K562 (cell line): ENCODE data around the gene KRTAP9-3. TPM values are rescaled to one million over a fixed set of nuclear protein-coding genes. Genes with fewer than 3 reads are reported as not detected.
"Not testable (repeated sequence)": the region's sequence is repeated elsewhere in the genome, so short reads cannot be mapped to it uniquely, and the experiment has no call there.

Source experiments
- ATAC-seq: fragments of 200-7000 bp; cut with Tn5 transposase; 3 replicates; pipeline ENCODE4 v1.9.1; 2020; ENCODE audit warnings: moderate library complexity
- BruUV-seq: library from RNA; stranded (reverse); fragments of 400-500 nt; replicated peaks from 2 replicates; lab custom pipeline; 2021; lab: Mats Ljungman, UMichigan
- CTCF ChIA-PET: fragments of 300-600 bp; formaldehyde crosslinking; extraction: SDS; loops from one replicate; lab custom pipeline; 2021; ENCODE audit warnings: low intra/inter-chr PET ratio; lab: Yijun Ruan, JAX
- POLR2A ChIA-PET: fragments of 300-600, 350-650 bp; sonication (Branson Sonifier 250); formaldehyde crosslinking; extraction: SDS; loops from one replicate; lab custom pipeline; 2021; ENCODE audit warnings: antibody characterized with exemption, inconsistent platforms; lab: Yijun Ruan, JAX
- DNase-seq, 4 experiments: peaks; one replicate each; pipeline versions ENCODE4 v3.0.0 to v3.0.0-alpha.2; 2011 to 2018; ENCODE audit warnings: low spot score in 3 of 4, mixed read lengths in 3 of 4; ENCODE audit errors: extremely low read depth in 1 of 4
- FAIRE-seq: peaks from 2 replicates; lab custom pipeline; 2011; peaks lifted over from hg19 to GRCh38; lab: Jason Lieb, UNC
- H2AFZ ChIP-seq: 2 replicates; pipeline ENCODE4 v1.6.0; 2011; ENCODE audit warnings: low read depth, low read length, control low read depth, inconsistent platforms
- H3K27ac ChIP-seq: fragments of 200-600 bp; 3 replicates; pipeline ENCODE4 v1.8.0; 2011; ENCODE audit warnings: low read depth, mild to moderate bottlenecking, control low read depth, inconsistent platforms, low read length, moderate library complexity, mixed read lengths; ENCODE audit errors: extremely low read depth
- H3K27me3 ChIP-seq, 2 experiments: fragments of 300-600 bp in 1 of 2; 2 replicates in 1 of 2; 3 replicates in 1 of 2; pipeline versions ENCODE4 v1.6.0 to v1.8.0; 2011; ENCODE audit warnings: inconsistent platforms in 2 of 2, low read length in 2 of 2, mild to moderate bottlenecking in 1 of 2, mixed read lengths in 1 of 2, moderate library complexity in 1 of 2; ENCODE audit not compliant: control insufficient read depth in 2 of 2, insufficient read depth in 2 of 2
- H3K36me3 ChIP-seq: fragments of 300-600 bp; 3 replicates; pipeline ENCODE4 v1.8.0; 2011; ENCODE audit warnings: mild to moderate bottlenecking, low read length, inconsistent platforms; ENCODE audit not compliant: control insufficient read depth, insufficient read depth
- H3K4me1 ChIP-seq, 2 experiments: fragments of 200-600 bp in 1 of 2; replicated peaks in 1 of 2; 2 replicates in 1 of 2; 3 replicates in 1 of 2; pipeline versions ENCODE4 v1.5.1 to v1.8.0; 2011; ENCODE audit warnings: inconsistent platforms in 2 of 2, low read length in 2 of 2, mild to moderate bottlenecking in 1 of 2, mixed read lengths in 1 of 2, moderate library complexity in 1 of 2; ENCODE audit not compliant: control insufficient read depth in 2 of 2, insufficient read depth in 2 of 2
- H3K4me2 ChIP-seq: 2 replicates; pipeline ENCODE4 v1.6.1; 2011; ENCODE audit warnings: low read length, control low read depth, inconsistent platforms, mixed read lengths; ENCODE audit not compliant: insufficient read depth
- H3K4me3 ChIP-seq: fragments of 200-600 bp; sonication (generic), shearing (Covaris generic); 2 replicates; pipeline ENCODE4 v1.5.1; 2016; ENCODE audit warnings: control low read depth, inconsistent platforms
- H3K79me2 ChIP-seq: fragments of 200-600 bp; 3 replicates; pipeline ENCODE4 v1.8.0; 2011; ENCODE audit warnings: low read length, inconsistent platforms; ENCODE audit not compliant: control insufficient read depth, insufficient read depth
- H3K9ac ChIP-seq, 2 experiments: 2 replicates each; pipeline versions ENCODE4 v1.6.0 to v1.6.1; 2011; ENCODE audit warnings: low read depth in 2 of 2, low read length in 2 of 2, control low read depth in 1 of 2, inconsistent platforms in 1 of 2, mild to moderate bottlenecking in 1 of 2, mixed read lengths in 1 of 2; ENCODE audit not compliant: insufficient read depth in 1 of 2
- H3K9me1 ChIP-seq: one replicate; pipeline ENCODE4 v1.6.0; 2011; ENCODE audit warnings: inconsistent platforms, mild to moderate bottlenecking, low read length, moderate library complexity; ENCODE audit not compliant: control insufficient read depth, insufficient read depth
- H3K9me3 ChIP-seq: replicated peaks from 2 replicates; pipeline ENCODE4 v1.5.1; 2011; ENCODE audit warnings: low read depth, low read length, inconsistent platforms; ENCODE audit not compliant: control insufficient read depth, insufficient read depth
- H4K20me1 ChIP-seq: replicated peaks from 2 replicates; pipeline ENCODE4 v1.6.1; 2011; ENCODE audit warnings: low read length, inconsistent platforms, mixed read lengths; ENCODE audit not compliant: control insufficient read depth, insufficient read depth
- ASH1L ChIP-seq: fragments of 450-650 bp; IDR thresholded peaks from 2 replicates; pipeline ENCODE4 v1.6.1; 2018; ENCODE audit warnings: borderline replicate concordance, mild to moderate bottlenecking, low read depth; ENCODE audit not compliant: partially characterized antibody
- HCFC1 ChIP-seq: IDR thresholded peaks from 2 replicates; pipeline ENCODE4 v1.6.1; 2012; ENCODE audit warnings: low read depth, low read length, improper control_type of control experiment
- SIRT6 ChIP-seq: IDR thresholded peaks from one replicate; pipeline ENCODE4 v1.6.1; 2012; ENCODE audit warnings: low read depth, mild to moderate bottlenecking, control low read depth, inconsistent platforms, low read length, moderate library complexity
- WGBS: fragments of 100-300 bp; shearing (Covaris generic); methylation state at CpG from one replicate; pipeline ENCODE4 v1.1.6; 2016; ENCODE audit warnings: low coverage, mixed read lengths; ENCODE audit not compliant: insufficient coverage; ENCODE audit errors: missing lambda C conversion rate; 5-methylcytosine and 5-hydroxymethylcytosine counted together
- in situ Hi-C: fragments of 300-500 bp; cut with MboI; formaldehyde crosslinking; loops from 4 replicates; pipeline ENCODE4 v1.15.0; 2018; ENCODE audit warnings: inconsistent platforms, mixed read lengths
- intact Hi-C: fragments of 100-400 bp; cut with micrococcal nuclease; formaldehyde crosslinking; loops from 2 replicates; pipeline ENCODE4 v1.14.2; 2022
- polyA plus RNA-seq, 8 experiments: library from polyadenylated mRNA; depleted of rRNA in 4 of 8; stranded (reverse) in 5 of 8; unstranded in 3 of 8; fragments of >200 nt; fragmentation: Nextera tagmentation in 2 of 8; fragmentation: Illumina TruSeq in 1 of 8; extraction: Ambion mirVana in 2 of 8; extraction: Trizol in 1 of 8; gene quantifications; 2 replicates each; pipeline versions ENCODE4 v1.2.1 to v1.2.3, GENCODE V29; 2011 to 2014; ENCODE audit warnings: inconsistent platforms in 1 of 8, missing spikeins in 1 of 8
- total RNA-seq, 7 experiments: library from RNA; depleted of rRNA in 6 of 7; stranded (reverse); fragments of >200 nt in 6 of 7; fragmentation: Illumina TruSeq in 2 of 7; extraction: Trizol in 2 of 7; gene quantifications; 2 replicates each; pipeline versions ENCODE4 v1.2.1 to v1.2.3, GENCODE V29; 2011 to 2021; ENCODE audit warnings: low replicate concordance in 1 of 7
- TF ChIP-seq, protein P1 (sequence below): sonication (generic); formaldehyde crosslinking; IDR thresholded peaks from 2 replicates; pipeline ENCODE4 v1.8.1; 2022; ENCODE audit warnings: missing genetic modification reagents

KRTAP9-3 gene
- total and polyA plus RNA-seq, 9 of the 15 experiments (the other 6 are each of a cell fraction or from before 2014, with no cell fraction given): not detected

DNA sequence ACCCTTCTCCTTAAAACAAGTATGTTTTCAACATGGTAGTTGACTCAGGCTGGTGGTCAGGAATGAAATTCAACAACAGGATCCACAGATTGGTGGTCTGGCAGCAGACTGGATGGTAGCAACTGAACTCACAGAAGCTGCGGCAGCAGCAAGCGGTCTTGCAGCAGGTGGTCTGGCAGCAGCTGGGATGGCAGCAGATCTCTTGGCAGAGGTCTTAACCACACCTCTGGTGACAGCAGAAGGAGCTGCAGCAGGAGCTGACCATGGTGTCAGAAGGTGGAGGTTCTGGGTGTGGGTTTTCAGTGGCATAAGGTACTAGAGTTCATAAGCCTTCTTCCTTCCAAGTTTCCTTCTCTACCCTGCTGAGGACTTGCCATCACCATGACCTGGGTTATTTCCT lies 45.4 kb upstream of the KRTAP9-3 start:
- no peaks in the 10 kb centered on the region for H3K9me1 ChIP-seq
- no peaks in the 10 kb centered on the region for H3K79me2 ChIP-seq
- no peaks in the 10 kb centered on the region for H4K20me1 ChIP-seq
- no peak overlapping the region for H2AFZ ChIP-seq
- TF ChIP-seq ASH1L: no peak
- TF ChIP-seq, protein P1, sequence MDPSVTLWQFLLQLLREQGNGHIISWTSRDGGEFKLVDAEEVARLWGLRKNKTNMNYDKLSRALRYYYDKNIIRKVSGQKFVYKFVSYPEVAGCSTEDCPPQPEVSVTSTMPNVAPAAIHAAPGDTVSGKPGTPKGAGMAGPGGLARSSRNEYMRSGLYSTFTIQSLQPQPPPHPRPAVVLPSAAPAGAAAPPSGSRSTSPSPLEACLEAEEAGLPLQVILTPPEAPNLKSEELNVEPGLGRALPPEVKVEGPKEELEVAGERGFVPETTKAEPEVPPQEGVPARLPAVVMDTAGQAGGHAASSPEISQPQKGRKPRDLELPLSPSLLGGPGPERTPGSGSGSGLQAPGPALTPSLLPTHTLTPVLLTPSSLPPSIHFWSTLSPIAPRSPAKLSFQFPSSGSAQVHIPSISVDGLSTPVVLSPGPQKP (CRISPR knock-in tag): no peak
- TF ChIP-seq HCFC1: no peak
- TF ChIP-seq SIRT6: no peak
- CTCF ChIA-PET: no interaction called here
- peaks cover 0 to 11% of the 10 kb centered on the region in 2 experiments; a peak in 3 of 5 replicates for H3K27me3 ChIP-seq
- no peaks in the 10 kb centered on the region for H3K9me3 ChIP-seq
- H3K4me3 ChIP-seq: no peak overlapping the region
- H3K27ac ChIP-seq: no peak overlapping the region
- H3K36me3 ChIP-seq: no peaks in the 10 kb centered on the region
- ATAC-seq (no peak), FAIRE-seq (no peak), DNase-seq (no peak)
- POLR2A ChIA-PET: no interaction called here
- H3K4me1 ChIP-seq: peaks cover 0 to 2% of the 10 kb centered on the region in 2 experiments; a peak in 2 of 5 replicates
- 0% methylated on average over 2 of the region's 2 CpGs for WGBS
- no TSS peak for BruUV-seq
- intact Hi-C loops: no loop called here
- no peak overlapping the region for H3K4me2 ChIP-seq
- H3K9ac ChIP-seq: no peak overlapping the region
- in situ Hi-C loops: no loop called here

DNA sequence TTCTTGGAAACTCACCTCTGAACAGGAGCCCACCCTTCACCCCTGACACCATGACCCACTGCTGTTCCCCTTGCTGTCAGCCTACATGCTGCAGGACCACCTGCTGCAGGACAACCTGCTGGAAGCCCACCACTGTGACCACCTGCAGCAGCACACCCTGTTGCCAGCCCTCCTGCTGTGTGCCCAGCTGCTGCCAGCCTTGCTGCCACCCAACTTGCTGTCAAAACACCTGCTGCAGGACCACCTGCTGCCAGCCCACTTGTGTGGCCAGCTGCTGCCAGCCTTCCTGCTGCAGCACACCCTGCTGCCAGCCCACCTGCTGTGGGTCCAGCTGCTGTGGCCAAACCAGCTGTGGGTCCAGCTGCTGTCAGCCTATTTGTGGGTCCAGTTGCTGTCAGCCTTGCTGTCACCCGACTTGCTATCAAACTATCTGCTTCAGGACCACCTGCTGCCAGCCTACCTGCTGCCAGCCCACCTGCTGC lies 42.4 kb upstream of the KRTAP9-3 start, which contains the start of gene KRTAP9-1:
TSS of gene KRTAP9-1 (plus strand) at position 51 of the 482 bp plus-strand sequence. CDS start at position 51, 0 bp downstream.
- WGBS: 0% methylated on average over 1 of the region's 1 CpG

More for the DNA sequence above, 42.4 kb upstream of the KRTAP9-3 start, which contains the start of gene KRTAP9-1:
- H3K27ac ChIP-seq, CTCF ChIA-PET, H3K9me1 ChIP-seq, H3K27me3 ChIP-seq, H3K4me2 ChIP-seq, H4K20me1 ChIP-seq, H3K4me1 ChIP-seq, H3K4me3 ChIP-seq, H3K79me2 ChIP-seq, H3K36me3 ChIP-seq, H2AFZ ChIP-seq, intact Hi-C loops, H3K9me3 ChIP-seq, ATAC-seq, DNase-seq, FAIRE-seq, in situ Hi-C loops, BruUV-seq, H3K9ac ChIP-seq: not testable (repeated sequence)
- POLR2A ChIA-PET: interaction anchor here (0.6 kb wide), 1 partner anchor 18 kb away, joined by 4 read pairs; no protein-coding TSS in a partner anchor
